Activated effector memory CD4-positive, alpha-beta T cell treated with anti-CD3 and anti-CD28 coated beads, Interleukin-2, amount 50 U/mL, for 16 hours (primary cell): ENCODE results near the gene SLC12A9.
A peak's percentile ranks its signal among the peaks of the same experiment; 100 is the strongest.
"Not testable (repeated sequence)": the region's sequence is repeated elsewhere in the genome, so short reads cannot be mapped to it uniquely, and the experiment has no call there.

Source experiments
- DNase-seq: peaks from one replicate; pipeline ENCODE4 v3.0.0-alpha.2; 2020

SLC12A9 gene

GRCh38 chr7:100826514-100827329 lies 25.8 kb upstream of the SLC12A9 start:
- no peak for DNase-seq

GRCh38 chr7:100827330-100828226 lies 24.9 kb upstream of the SLC12A9 start, which contains the start of gene EPHB4:
TSS of gene EPHB4 (minus strand) at chr7:100827523. CDS start at chr7:100827030, 493 bp downstream.
- no peak for DNase-seq

GRCh38 chr7:100829150-100829716 lies 23.3 kb upstream of the SLC12A9 start:
- no peak for DNase-seq

- no peak for DNase-seq
These were observed 22.1 kb upstream of the SLC12A9 start for GRCh38 chr7:100830396-100830795.

GRCh38 chr7:100832281-100832633 lies 20.3 kb upstream of the SLC12A9 start:
- no peak for DNase-seq

GRCh38 chr7:100835903-100836811 lies 16.4 kb upstream of the SLC12A9 start:
- no peak for DNase-seq

GRCh38 chr7:100836812-100837098 lies 15.8 kb upstream of the SLC12A9 start:
- DNase-seq: no peak

- DNase-seq: peak; percentile 91
These were observed 15.2 kb upstream of the SLC12A9 start for GRCh38 chr7:100837099-100837836.

- no peak for DNase-seq
These were observed 13.2 kb upstream of the SLC12A9 start for GRCh38 chr7:100839361-100839760.

- no peak for DNase-seq
These were observed 11.9 kb upstream of the SLC12A9 start for GRCh38 chr7:100840470-100841100.

- DNase-seq: no peak
These were observed 5.2 kb upstream of the SLC12A9 start for GRCh38 chr7:100847360-100847759.

GRCh38 chr7:100854146-100854895 lies 1.8 kb downstream of the SLC12A9 start:
- DNase-seq: no peak

- DNase-seq: not testable (repeated sequence)
These were observed 2.4 kb downstream of the SLC12A9 start for GRCh38 chr7:100854899-100855298.

GRCh38 chr7:100855515-100855914 lies 3.0 kb downstream of the SLC12A9 start:
- DNase-seq: no peak

GRCh38 chr7:100856871-100857282 lies 4.4 kb downstream of the SLC12A9 start:
- DNase-seq: no peak

- no peak for DNase-seq
These were observed 7.3 kb downstream of the SLC12A9 start for GRCh38 chr7:100859856-100860255.

- no peak for DNase-seq
These were observed 8.4 kb downstream of the SLC12A9 start for GRCh38 chr7:100860702-100861615.

GRCh38 chr7:100861616-100861985 lies 9.1 kb downstream of the SLC12A9 start:
- no peak for DNase-seq

GRCh38 chr7:100863406-100863950 lies 11.0 kb downstream of the SLC12A9 start:
- DNase-seq: no peak
